Embryonic facial prominence (tissue), 1 donor: Measurements from ENCODE around the gene PRM2.
A peak's percentile ranks its signal among the peaks of the same experiment; 100 is the strongest.

Source experiments
- DNase-seq: peaks from one replicate; pipeline ENCODE4 v3.0.0-alpha.2; 2016; ENCODE audit errors: extremely low spot score

Gene PRM2

GRCh38 chr16:11276143-11276895 lies at the start of gene PRM2:
PRM2 (minus strand) TSS chr16:11276480; CDS start chr16:11276370, 110 bp downstream.
- DNase-seq = no peak

GRCh38 chr16:11325404-11326083 lies 49.3 kb upstream of the PRM2 start:
- no peak for DNase-seq

- DNase-seq = no peak
Measured at GRCh38 chr16:11323551-11324336, 47.5 kb upstream of the PRM2 start.

GRCh38 chr16:11322823-11323222 lies 46.5 kb upstream of the PRM2 start:
- no peak for DNase-seq

GRCh38 chr16:11321662-11322061 lies 45.4 kb upstream of the PRM2 start:
- DNase-seq = no peak

- no peak for DNase-seq
Measured at GRCh38 chr16:11320170-11320569, 43.9 kb upstream of the PRM2 start.

- no peak for DNase-seq
Measured at GRCh38 chr16:11319529-11320146, 43.4 kb upstream of the PRM2 start.

- DNase-seq = no peak
Measured at GRCh38 chr16:11318817-11319216, 42.5 kb upstream of the PRM2 start.

- DNase-seq = no peak
Measured at GRCh38 chr16:11316331-11317015, 40.2 kb upstream of the PRM2 start.

GRCh38 chr16:11315510-11315909 lies 39.2 kb upstream of the PRM2 start:
- DNase-seq = peak; percentile 37

- no peak for DNase-seq
Measured at GRCh38 chr16:11314309-11314894, 38.1 kb upstream of the PRM2 start.

GRCh38 chr16:11313493-11314308 lies 37.4 kb upstream of the PRM2 start:
- no peak for DNase-seq

GRCh38 chr16:11312718-11313492 lies 36.6 kb upstream of the PRM2 start:
- peak; percentile 34 for DNase-seq

- DNase-seq = no peak
Measured at GRCh38 chr16:11310997-11311561, 34.8 kb upstream of the PRM2 start.

- DNase-seq = no peak
Measured at GRCh38 chr16:11310634-11310977, 34.3 kb upstream of the PRM2 start.

- no peak for DNase-seq
Measured at GRCh38 chr16:11309895-11310633, 33.8 kb upstream of the PRM2 start.

GRCh38 chr16:11308493-11309283 lies 32.4 kb upstream of the PRM2 start:
- DNase-seq = no peak
